ENCODE results near the gene NFE2L2. TPM values are rescaled to one million over a fixed set of nuclear protein-coding genes. Genes with fewer than 3 reads are reported as not detected.

Gene NFE2L2
- total and polyA plus RNA-seq, 9 of the 15 experiments (the other 6 are each of a cell fraction or from before 2014, with no cell fraction given), result 29.3 to 120 (median 59.3) TPM

DNA sequence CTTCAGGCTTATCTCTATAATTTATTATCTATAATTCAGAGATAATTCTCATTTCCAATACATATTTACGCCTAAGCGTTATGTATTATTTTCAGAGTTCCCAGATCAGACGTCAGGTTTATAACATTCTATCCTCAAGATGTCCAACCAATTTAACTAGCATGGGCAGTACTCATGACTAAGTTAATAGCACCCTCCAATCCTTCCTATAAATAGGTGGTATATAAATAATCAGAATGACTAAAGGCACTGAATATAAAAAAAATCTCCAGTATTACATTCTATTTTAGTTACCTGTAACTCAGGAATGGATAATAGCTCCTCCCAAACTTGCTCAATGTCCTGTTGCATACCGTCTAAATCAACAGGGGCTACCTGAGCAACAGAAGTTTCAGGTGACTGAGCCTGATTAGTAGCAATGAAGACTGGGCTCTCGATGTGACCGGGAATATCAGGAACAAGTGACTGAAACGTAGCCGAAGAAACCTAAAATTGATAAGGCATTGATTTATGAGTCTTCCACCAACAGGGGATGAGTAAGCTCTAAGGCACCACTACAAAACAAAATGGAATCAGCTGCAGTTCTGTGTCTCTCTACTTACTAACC, 32.3 kb downstream of the NFE2L2 start:
- Histone ChIP-seq H3K27me3 (ENCODE audit: control insufficient read depth in 2 of 2, insufficient read depth in 2 of 2, low read length in 2 of 2) (no peaks in the 10 kb centered on the region), H3K9me3 (replicated peaks; ENCODE audit: control insufficient read depth, insufficient read depth, low read depth, low read length) (no peaks in the 10 kb centered on the region), H3K9ac (ENCODE audit: insufficient read depth in 1 of 2, low read depth in 2 of 2, low read length in 2 of 2) (no peak overlapping the region), H3K79me2 (ENCODE audit: control insufficient read depth, insufficient read depth, low read length) (peaks cover 44% of the 10 kb centered on the region), H3K36me3 (ENCODE audit: control insufficient read depth, insufficient read depth, low read length) (peaks cover 81% of the 10 kb centered on the region), H3K9me1 (ENCODE audit: control insufficient read depth, insufficient read depth, low read length) (no peaks in the 10 kb centered on the region), H3K4me2 (ENCODE audit: insufficient read depth, low read length) (no peak overlapping the region), H3K4me1 (replicated peaks in 1 of 2; ENCODE audit: control insufficient read depth in 2 of 2, insufficient read depth in 2 of 2, low read length in 2 of 2) (no peaks in the 10 kb centered on the region; a peak in 1 of 5 replicates), H3K27ac (ENCODE audit: extremely low read depth, low read depth, low read length) (no peak overlapping the region), H4K20me1 (replicated peaks; ENCODE audit: control insufficient read depth, insufficient read depth, low read length) (0 out of 2 replicates have a peak, but pooled peaks cover 3% of the 10 kb centered on the region), H2AFZ (ENCODE audit: low read depth, low read length) (no peak overlapping the region), H3K4me3 (no peak overlapping the region)
- DNase-seq (ENCODE audit: extremely low read depth in 1 of 4, low spot score in 3 of 4) (no peak), ATAC-seq (no peak), FAIRE-seq (no peak)
- 71% methylated on average over 8 of the region's 8 CpGs for WGBS (ENCODE audit: insufficient coverage, low coverage, missing lambda C conversion rate)
- BruUV-seq (replicated peaks), result no TSS peak
- in situ Hi-C loops (cut with MboI), result no loop called here
- CTCF ChIA-PET (ENCODE audit: low intra/inter-chr PET ratio), result no interaction called here
- TF ChIP-seq, protein P1, sequence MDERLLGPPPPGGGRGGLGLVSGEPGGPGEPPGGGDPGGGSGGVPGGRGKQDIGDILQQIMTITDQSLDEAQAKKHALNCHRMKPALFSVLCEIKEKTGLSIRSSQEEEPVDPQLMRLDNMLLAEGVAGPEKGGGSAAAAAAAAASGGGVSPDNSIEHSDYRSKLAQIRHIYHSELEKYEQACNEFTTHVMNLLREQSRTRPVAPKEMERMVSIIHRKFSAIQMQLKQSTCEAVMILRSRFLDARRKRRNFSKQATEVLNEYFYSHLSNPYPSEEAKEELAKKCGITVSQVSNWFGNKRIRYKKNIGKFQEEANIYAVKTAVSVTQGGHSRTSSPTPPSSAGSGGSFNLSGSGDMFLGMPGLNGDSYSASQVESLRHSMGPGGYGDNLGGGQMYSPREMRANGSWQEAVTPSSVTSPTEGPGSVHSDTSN (CRISPR knock-in tag; IDR thresholded peaks at IDR 0.05; ENCODE audit: low read depth), result no peak
- TF ChIP-seq, protein P1 (tag; conservative IDR thresholded peaks at IDR 0.05; ENCODE audit: low read depth), result peak; percentile 56
- TF ChIP-seq PCBP2 (IDR thresholded peaks at IDR 0.05; ENCODE audit: low read depth, low read length, poor library complexity, severe bottlenecking), result no peak
- TF ChIP-seq MEIS2 (IDR thresholded peaks at IDR 0.05; ENCODE audit: partially characterized antibody), result peak; percentile 18
- TF ChIP-seq, protein P2, sequence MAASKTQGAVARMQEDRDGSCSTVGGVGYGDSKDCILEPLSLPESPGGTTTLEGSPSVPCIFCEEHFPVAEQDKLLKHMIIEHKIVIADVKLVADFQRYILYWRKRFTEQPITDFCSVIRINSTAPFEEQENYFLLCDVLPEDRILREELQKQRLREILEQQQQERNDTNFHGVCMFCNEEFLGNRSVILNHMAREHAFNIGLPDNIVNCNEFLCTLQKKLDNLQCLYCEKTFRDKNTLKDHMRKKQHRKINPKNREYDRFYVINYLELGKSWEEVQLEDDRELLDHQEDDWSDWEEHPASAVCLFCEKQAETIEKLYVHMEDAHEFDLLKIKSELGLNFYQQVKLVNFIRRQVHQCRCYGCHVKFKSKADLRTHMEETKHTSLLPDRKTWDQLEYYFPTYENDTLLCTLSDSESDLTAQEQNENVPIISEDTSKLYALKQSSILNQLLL (CRISPR knock-in tag; IDR thresholded peaks at IDR 0.05; ENCODE audit: borderline replicate concordance), result peak; percentile 70; the same call in 1 of the 2 replicates
- TF ChIP-seq ZNF133 (CRISPR knock-in tag; IDR thresholded peaks at IDR 0.05), result no peak
- intact Hi-C loops (cut with micrococcal nuclease), result no loop called here
- POLR2A ChIA-PET, result interaction anchor here (0.7 to 2.1 kb wide), 6 partner anchors 8 to 32 kb away, joined by 3 to 14 read pairs (median 6); partner anchors contain the start of gene NFE2L2

Measured in K562 (cell line).